WTC11 (cell line): ENCODE results near the gene PRRG2. TPM values are rescaled to one million over a fixed set of nuclear protein-coding genes. Genes with fewer than 3 reads are reported as not detected.

Experiments used
- ATAC-seq: fragments of 200-7000 bp; cut with Tn5 transposase; 2 replicates; pipeline ENCODE4 v1.10.0; 2021; ENCODE audit warnings: mild to moderate bottlenecking, moderate library complexity
- CTCF ChIA-PET: fragments of 300-600 bp; sonication (Branson Sonifier 250); formaldehyde crosslinking; loops from one replicate; lab custom pipeline; 2021; ENCODE audit warnings: antibody characterized with exemption; lab: Charles Lee
- POLR2A ChIA-PET: fragments of 350-600 bp; sonication (Branson Sonifier 250); formaldehyde crosslinking; loops from one replicate; lab custom pipeline; 2021; ENCODE audit warnings: antibody characterized with exemption; lab: Charles Lee
- DNase-seq: peaks from one replicate; pipeline ENCODE4 v3.0.0; 2021; ENCODE audit warnings: low spot score
- H3K27ac Mint-ChIP-seq: 2 replicates; pipeline ENCODE4 v1.8.0; 2021; ENCODE audit warnings: mixed read lengths
- H3K27me3 Mint-ChIP-seq: 2 replicates; pipeline ENCODE4 v1.8.0; 2021; ENCODE audit warnings: low read depth, mild to moderate bottlenecking, moderate library complexity, mixed read lengths
- H3K36me3 Mint-ChIP-seq: 2 replicates; pipeline ENCODE4 v1.8.0; 2021; ENCODE audit warnings: mixed read lengths
- H3K4me1 Mint-ChIP-seq: 2 replicates; pipeline ENCODE4 v1.8.0; 2022; ENCODE audit warnings: mixed read lengths
- H3K4me3 Mint-ChIP-seq: 2 replicates; pipeline ENCODE4 v1.8.0; 2021; ENCODE audit warnings: mild to moderate bottlenecking, moderate library complexity, mixed read lengths
- H3K9me3 Mint-ChIP-seq: 2 replicates; pipeline ENCODE4 v1.8.0; 2021; ENCODE audit warnings: mixed read lengths
- ATF1 ChIP-seq: sonication (generic); formaldehyde crosslinking; IDR thresholded peaks from 2 replicates; pipeline ENCODE4 v1.8.1; 2023; ENCODE audit warnings: mild to moderate bottlenecking, moderate library complexity, missing genetic modification reagents
- CBFB ChIP-seq: sonication (generic); formaldehyde crosslinking; IDR thresholded peaks from 2 replicates; pipeline ENCODE4 v1.8.1; 2022; ENCODE audit warnings: mild to moderate bottlenecking, low read depth, missing genetic modification reagents
- CREB1 ChIP-seq: sonication (generic); formaldehyde crosslinking; IDR thresholded peaks from 2 replicates; pipeline ENCODE4 v1.8.0; 2023; ENCODE audit warnings: mild to moderate bottlenecking, missing genetic modification reagents
- FOXP1 ChIP-seq: sonication (generic); formaldehyde crosslinking; IDR thresholded peaks from 2 replicates; pipeline ENCODE4 v1.8.0; 2022; ENCODE audit warnings: missing genetic modification reagents, mild to moderate bottlenecking, moderate library complexity, borderline replicate concordance
- GTF2I ChIP-seq: fragments of 250-450 bp; sonication (Bioruptor Pico); conservative IDR thresholded peaks from 2 replicates; pipeline ENCODE4 v1.4.0; 2021; ENCODE audit warnings: mild to moderate bottlenecking
- HMGA2 ChIP-seq: fragments of 250-450 bp; sonication (Bioruptor Pico); IDR thresholded peaks from 2 replicates; pipeline ENCODE4 v1.4.0; 2021; ENCODE audit warnings: mild to moderate bottlenecking, moderate library complexity
- MXD4 ChIP-seq: fragments of 250-450 bp; sonication (Bioruptor Pico); IDR thresholded peaks from 2 replicates; pipeline ENCODE4 v1.8.0; 2021; ENCODE audit warnings: mild to moderate bottlenecking, moderate library complexity, borderline replicate concordance
- NR1H2 ChIP-seq: sonication (generic); formaldehyde crosslinking; IDR thresholded peaks from 2 replicates; pipeline ENCODE4 v1.9.0; 2021; ENCODE audit warnings: mild to moderate bottlenecking, moderate library complexity, missing genetic modification reagents
- TP53 ChIP-seq: sonication (generic); formaldehyde crosslinking; IDR thresholded peaks from 2 replicates; pipeline ENCODE4 v1.8.1; 2023; ENCODE audit warnings: mild to moderate bottlenecking, missing genetic modification reagents
- ZNF121 ChIP-seq: sonication (generic); formaldehyde crosslinking; IDR thresholded peaks from 2 replicates; pipeline ENCODE4 v1.8.0; 2023; ENCODE audit warnings: missing genetic modification reagents
- ZNF138 ChIP-seq: sonication (generic); formaldehyde crosslinking; conservative IDR thresholded peaks from 2 replicates; pipeline ENCODE4 v1.8.1; 2022; ENCODE audit warnings: mild to moderate bottlenecking, moderate library complexity, missing genetic modification reagents
- ZNF416 ChIP-seq: fragments of 250-450 bp; sonication (Bioruptor Pico); IDR thresholded peaks from 2 replicates; pipeline ENCODE4 v1.9.0; 2021; ENCODE audit warnings: mild to moderate bottlenecking, inconsistent platforms
- ZNF671 ChIP-seq: fragments of 250-450 bp; sonication (Bioruptor Pico); IDR thresholded peaks from 2 replicates; pipeline ENCODE4 v1.8.0; 2021; ENCODE audit warnings: mild to moderate bottlenecking
- total RNA-seq: library from RNA; stranded (reverse); gene quantifications from 3 replicates; pipeline ENCODE4 v1.2.3, GENCODE V29; 2021
- TF ChIP-seq, protein P1 (sequence below): sonication (generic); formaldehyde crosslinking; IDR thresholded peaks from 2 replicates; pipeline ENCODE4 v1.8.0; 2022; ENCODE audit warnings: mild to moderate bottlenecking, missing genetic modification reagents
- TF ChIP-seq, protein P2 (sequence below): fragments of 250-450 bp; sonication (Bioruptor Pico); conservative IDR thresholded peaks from 2 replicates; pipeline ENCODE4 v1.9.0; 2021; ENCODE audit warnings: mild to moderate bottlenecking
- TF ChIP-seq, protein P3 (sequence below): sonication (generic); formaldehyde crosslinking; IDR thresholded peaks from 2 replicates; pipeline ENCODE4 v1.8.0; 2022; ENCODE audit warnings: mild to moderate bottlenecking, missing genetic modification reagents
- TF ChIP-seq, protein P4 (sequence below): sonication (generic); formaldehyde crosslinking; IDR thresholded peaks from 2 replicates; pipeline ENCODE4 v1.8.0; 2023; ENCODE audit warnings: missing genetic modification reagents
- TF ChIP-seq, protein P5 (sequence below): fragments of 250-450 bp; sonication (Bioruptor Pico); IDR thresholded peaks from 2 replicates; pipeline ENCODE4 v1.9.0; 2021; ENCODE audit warnings: mild to moderate bottlenecking
- TF ChIP-seq, protein P6 (sequence below): fragments of 250-450 bp; sonication (Bioruptor Pico); IDR thresholded peaks from 2 replicates; pipeline ENCODE4 v1.8.0; 2021; ENCODE audit warnings: mild to moderate bottlenecking
- TF ChIP-seq, protein P7 (sequence below): sonication (generic); formaldehyde crosslinking; IDR thresholded peaks from 2 replicates; pipeline ENCODE4 v1.8.1; 2022; ENCODE audit warnings: low read depth, mild to moderate bottlenecking, moderate library complexity, missing genetic modification reagents, borderline replicate concordance
- TF ChIP-seq, protein P8 (sequence below): sonication (generic); formaldehyde crosslinking; IDR thresholded peaks from 2 replicates; pipeline ENCODE4 v1.8.0; 2022; ENCODE audit warnings: mild to moderate bottlenecking, missing genetic modification reagents

PRRG2 gene
- total RNA-seq, 1 experiment from 2014 or later, result 5.9 TPM

DNA sequence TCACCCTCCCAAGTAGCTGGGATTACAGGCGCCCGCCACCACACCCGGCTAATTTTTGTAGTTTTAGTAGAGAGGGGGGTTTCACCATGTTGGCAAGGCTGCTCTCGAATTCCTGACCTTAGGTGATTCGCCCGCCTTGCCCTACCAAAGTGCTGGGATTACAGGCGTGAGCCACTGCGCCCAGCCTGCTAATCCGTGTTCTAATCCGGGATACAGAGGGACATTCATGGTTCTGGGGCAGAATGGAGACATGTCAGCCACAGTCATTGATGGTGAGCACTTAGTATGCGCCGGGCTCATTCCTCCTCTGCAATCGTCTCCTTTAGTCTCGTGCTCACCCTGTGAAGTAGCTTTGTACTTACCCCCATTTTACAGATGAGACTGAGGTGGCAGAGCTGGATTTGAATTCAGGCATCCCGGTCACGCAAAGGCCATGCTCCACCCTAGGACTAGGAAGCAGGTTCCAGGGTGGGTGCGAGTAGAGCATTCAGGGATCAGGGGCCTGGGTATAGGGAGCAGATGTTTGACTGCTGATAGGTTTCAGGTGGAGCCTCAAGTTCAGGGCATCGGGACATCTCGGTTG is 50.6 kb downstream of the PRRG2 start:
- peaks cover 18% of the 10 kb centered on the region for H3K27me3 Mint-ChIP-seq
- H3K36me3 Mint-ChIP-seq, result peaks cover 10% of the 10 kb centered on the region; the same call in 1 of the 2 replicates
- H3K9me3 Mint-ChIP-seq, result no peaks in the 10 kb centered on the region
- no peak overlapping the region for H3K4me3 Mint-ChIP-seq
- ChIA-PET CTCF (interaction anchor here (0.8 to 1.4 kb wide), 3 partner anchors 8 to 49 kb away, joined by 3 to 5 read pairs (median 4); partner anchors contain the start of gene RRAS), POLR2A (interaction anchor here (1.0 to 3.0 kb wide), 3 partner anchors 8 to 58 kb away, joined by 3 to 18 read pairs (median 3); partner anchors contain the start of genes ADM5 and RRAS)
- H3K27ac Mint-ChIP-seq, result 0 out of 2 replicates have a peak overlapping the region, but pooled peaks have one; percentile 49
- no peak for DNase-seq
- ATAC-seq, result no peak
- H3K4me1 Mint-ChIP-seq, result peaks cover 22% of the 10 kb centered on the region
- TF ChIP-seq FOXP1 (no peak), TP53 (CRISPR knock-in tag) (no peak), ZNF671 (0 out of 2 replicates have a peak, but pooled peaks have one; percentile 40)
- TF ChIP-seq, protein P1, sequence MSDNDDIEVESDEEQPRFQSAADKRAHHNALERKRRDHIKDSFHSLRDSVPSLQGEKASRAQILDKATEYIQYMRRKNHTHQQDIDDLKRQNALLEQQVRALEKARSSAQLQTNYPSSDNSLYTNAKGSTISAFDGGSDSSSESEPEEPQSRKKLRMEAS (CRISPR knock-in tag), result no peak

DNA sequence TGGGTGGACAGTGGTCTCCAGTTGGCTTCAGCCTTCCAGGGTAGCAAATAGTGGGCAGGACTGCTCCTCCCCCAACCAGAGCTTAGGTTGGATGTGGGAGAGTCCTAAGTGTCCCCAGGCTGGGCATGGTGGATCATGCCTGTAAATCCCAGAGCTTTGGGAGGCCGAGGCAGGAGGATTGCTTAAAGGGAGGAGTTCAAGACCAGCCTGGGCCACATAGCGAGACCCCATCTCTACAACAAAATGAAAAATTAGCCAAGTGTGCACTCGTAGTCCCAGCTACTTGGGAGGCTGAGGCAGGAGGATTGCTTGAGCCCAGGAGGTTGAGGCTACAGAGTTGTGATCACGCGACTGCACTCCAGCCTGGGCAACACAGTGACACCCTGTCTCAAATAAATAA is 51.5 kb downstream of the PRRG2 start:
- ATAC-seq (no peak), DNase-seq (no peak)
- H3K9me3 Mint-ChIP-seq, result no peaks in the 10 kb centered on the region
- POLR2A ChIA-PET, result interaction anchor here (1.2 kb wide), 1 partner anchor 44 kb away, joined by 3 read pairs; no protein-coding TSS in a partner anchor
- peaks cover 5% of the 10 kb centered on the region; the same call in 1 of the 2 replicates for H3K36me3 Mint-ChIP-seq
- peaks cover 23% of the 10 kb centered on the region for H3K4me1 Mint-ChIP-seq
- H3K27me3 Mint-ChIP-seq, result peaks cover 19% of the 10 kb centered on the region
- CTCF ChIA-PET, result interaction anchor here (0.5 kb wide), 1 partner anchor 34 kb away, joined by 3 read pairs; no protein-coding TSS in a partner anchor
- H3K4me3 Mint-ChIP-seq, result no peak overlapping the region
- H3K27ac Mint-ChIP-seq, result no peak overlapping the region
- TF ChIP-seq ATF1, result no peak
- TF ChIP-seq, protein P2, sequence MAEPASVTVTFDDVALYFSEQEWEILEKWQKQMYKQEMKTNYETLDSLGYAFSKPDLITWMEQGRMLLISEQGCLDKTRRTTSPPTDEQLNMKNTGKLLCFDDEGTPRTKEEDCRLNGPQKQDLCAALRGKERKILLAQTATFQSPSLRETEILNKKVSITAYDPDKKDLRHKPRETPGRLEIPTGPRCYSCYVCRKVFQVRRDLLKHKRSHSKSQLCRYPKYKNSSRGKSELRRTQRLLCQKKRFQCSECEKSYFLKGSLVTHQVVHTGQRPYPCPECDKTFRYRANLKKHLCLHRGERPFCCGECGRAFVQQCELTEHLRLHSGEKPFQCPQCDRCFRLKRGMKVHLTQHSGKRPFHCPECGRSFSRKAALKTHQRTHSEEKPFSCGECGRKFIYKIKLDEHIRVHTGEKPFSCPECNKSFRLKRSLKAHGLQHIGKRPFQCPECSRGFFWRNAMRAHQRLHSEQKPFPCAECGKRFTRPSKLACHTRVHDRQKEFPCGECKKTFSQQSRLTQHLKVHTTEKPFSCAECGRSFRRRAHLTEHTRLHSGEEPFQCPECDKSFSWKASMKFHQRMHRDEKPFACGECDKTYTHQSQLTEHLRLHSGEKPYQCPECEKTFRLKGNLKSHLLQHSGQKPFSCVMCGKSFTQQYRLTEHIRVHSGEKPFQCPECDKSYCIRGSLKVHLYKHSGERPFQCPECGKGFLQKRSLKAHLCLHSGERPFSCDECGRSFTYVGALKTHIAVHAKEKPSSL (CRISPR knock-in tag), result 0 out of 2 replicates have a peak, but pooled peaks have one; percentile 32
- TF ChIP-seq HMGA2 (CRISPR knock-in tag), result no peak
- TF ChIP-seq, protein P3, sequence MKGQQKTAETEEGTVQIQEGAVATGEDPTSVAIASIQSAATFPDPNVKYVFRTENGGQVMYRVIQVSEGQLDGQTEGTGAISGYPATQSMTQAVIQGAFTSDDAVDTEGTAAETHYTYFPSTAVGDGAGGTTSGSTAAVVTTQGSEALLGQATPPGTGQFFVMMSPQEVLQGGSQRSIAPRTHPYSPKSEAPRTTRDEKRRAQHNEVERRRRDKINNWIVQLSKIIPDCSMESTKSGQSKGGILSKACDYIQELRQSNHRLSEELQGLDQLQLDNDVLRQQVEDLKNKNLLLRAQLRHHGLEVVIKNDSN, result no peak
- no peak for TF ChIP-seq ZNF138 (CRISPR knock-in tag)
- TF ChIP-seq, protein P4, sequence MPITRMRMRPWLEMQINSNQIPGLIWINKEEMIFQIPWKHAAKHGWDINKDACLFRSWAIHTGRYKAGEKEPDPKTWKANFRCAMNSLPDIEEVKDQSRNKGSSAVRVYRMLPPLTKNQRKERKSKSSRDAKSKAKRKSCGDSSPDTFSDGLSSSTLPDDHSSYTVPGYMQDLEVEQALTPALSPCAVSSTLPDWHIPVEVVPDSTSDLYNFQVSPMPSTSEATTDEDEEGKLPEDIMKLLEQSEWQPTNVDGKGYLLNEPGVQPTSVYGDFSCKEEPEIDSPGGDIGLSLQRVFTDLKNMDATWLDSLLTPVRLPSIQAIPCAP (CRISPR knock-in tag), result no peak
- no peak for TF ChIP-seq CREB1 (CRISPR knock-in tag)
- TF ChIP-seq, protein P5, sequence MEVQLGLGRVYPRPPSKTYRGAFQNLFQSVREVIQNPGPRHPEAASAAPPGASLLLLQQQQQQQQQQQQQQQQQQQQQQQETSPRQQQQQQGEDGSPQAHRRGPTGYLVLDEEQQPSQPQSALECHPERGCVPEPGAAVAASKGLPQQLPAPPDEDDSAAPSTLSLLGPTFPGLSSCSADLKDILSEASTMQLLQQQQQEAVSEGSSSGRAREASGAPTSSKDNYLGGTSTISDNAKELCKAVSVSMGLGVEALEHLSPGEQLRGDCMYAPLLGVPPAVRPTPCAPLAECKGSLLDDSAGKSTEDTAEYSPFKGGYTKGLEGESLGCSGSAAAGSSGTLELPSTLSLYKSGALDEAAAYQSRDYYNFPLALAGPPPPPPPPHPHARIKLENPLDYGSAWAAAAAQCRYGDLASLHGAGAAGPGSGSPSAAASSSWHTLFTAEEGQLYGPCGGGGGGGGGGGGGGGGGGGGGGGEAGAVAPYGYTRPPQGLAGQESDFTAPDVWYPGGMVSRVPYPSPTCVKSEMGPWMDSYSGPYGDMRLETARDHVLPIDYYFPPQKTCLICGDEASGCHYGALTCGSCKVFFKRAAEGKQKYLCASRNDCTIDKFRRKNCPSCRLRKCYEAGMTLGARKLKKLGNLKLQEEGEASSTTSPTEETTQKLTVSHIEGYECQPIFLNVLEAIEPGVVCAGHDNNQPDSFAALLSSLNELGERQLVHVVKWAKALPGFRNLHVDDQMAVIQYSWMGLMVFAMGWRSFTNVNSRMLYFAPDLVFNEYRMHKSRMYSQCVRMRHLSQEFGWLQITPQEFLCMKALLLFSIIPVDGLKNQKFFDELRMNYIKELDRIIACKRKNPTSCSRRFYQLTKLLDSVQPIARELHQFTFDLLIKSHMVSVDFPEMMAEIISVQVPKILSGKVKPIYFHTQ (CRISPR knock-in tag), result no peak
- TF ChIP-seq, protein P6, sequence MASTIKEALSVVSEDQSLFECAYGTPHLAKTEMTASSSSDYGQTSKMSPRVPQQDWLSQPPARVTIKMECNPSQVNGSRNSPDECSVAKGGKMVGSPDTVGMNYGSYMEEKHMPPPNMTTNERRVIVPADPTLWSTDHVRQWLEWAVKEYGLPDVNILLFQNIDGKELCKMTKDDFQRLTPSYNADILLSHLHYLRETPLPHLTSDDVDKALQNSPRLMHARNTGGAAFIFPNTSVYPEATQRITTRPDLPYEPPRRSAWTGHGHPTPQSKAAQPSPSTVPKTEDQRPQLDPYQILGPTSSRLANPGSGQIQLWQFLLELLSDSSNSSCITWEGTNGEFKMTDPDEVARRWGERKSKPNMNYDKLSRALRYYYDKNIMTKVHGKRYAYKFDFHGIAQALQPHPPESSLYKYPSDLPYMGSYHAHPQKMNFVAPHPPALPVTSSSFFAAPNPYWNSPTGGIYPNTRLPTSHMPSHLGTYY (CRISPR knock-in tag), result peak; percentile 66; the same call in 1 of the 2 replicates
- TF ChIP-seq NR1H2, result no peak
- TF ChIP-seq ZNF416 (CRISPR knock-in tag), result peak; percentile 65; the same call in 1 of the 2 replicates
- TF ChIP-seq CBFB (CRISPR knock-in tag), result no peak
- TF ChIP-seq GTF2I (CRISPR knock-in tag), result peak; percentile 40; the same call in 1 of the 2 replicates
- TF ChIP-seq MXD4 (CRISPR knock-in tag), result no peak
- TF ChIP-seq, protein P7, sequence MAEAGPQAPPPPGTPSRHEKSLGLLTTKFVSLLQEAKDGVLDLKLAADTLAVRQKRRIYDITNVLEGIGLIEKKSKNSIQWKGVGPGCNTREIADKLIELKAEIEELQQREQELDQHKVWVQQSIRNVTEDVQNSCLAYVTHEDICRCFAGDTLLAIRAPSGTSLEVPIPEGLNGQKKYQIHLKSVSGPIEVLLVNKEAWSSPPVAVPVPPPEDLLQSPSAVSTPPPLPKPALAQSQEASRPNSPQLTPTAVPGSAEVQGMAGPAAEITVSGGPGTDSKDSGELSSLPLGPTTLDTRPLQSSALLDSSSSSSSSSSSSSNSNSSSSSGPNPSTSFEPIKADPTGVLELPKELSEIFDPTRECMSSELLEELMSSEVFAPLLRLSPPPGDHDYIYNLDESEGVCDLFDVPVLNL (CRISPR knock-in tag), result no peak
- peak; percentile 90 for TF ChIP-seq ZNF121 (CRISPR knock-in tag)
- TF ChIP-seq, protein P8, sequence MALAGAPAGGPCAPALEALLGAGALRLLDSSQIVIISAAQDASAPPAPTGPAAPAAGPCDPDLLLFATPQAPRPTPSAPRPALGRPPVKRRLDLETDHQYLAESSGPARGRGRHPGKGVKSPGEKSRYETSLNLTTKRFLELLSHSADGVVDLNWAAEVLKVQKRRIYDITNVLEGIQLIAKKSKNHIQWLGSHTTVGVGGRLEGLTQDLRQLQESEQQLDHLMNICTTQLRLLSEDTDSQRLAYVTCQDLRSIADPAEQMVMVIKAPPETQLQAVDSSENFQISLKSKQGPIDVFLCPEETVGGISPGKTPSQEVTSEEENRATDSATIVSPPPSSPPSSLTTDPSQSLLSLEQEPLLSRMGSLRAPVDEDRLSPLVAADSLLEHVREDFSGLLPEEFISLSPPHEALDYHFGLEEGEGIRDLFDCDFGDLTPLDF, result no peak
